HEK293T (cell line): ENCODE measurements around the gene ATG9B.

Experiments
- CTCF ChIA-PET: fragments of 350-600 bp; formaldehyde crosslinking; extraction: SDS; loops from one replicate; lab custom pipeline; 2021; ENCODE audit warnings: antibody characterized with exemption, inconsistent platforms; lab: Yijun Ruan, JAX
- POLR2A ChIA-PET: fragments of 350-600 bp; formaldehyde crosslinking; extraction: SDS; loops from one replicate; lab custom pipeline; 2020; ENCODE audit warnings: antibody characterized with exemption, inconsistent platforms; lab: Yijun Ruan, JAX
- DNase-seq: peaks from one replicate; pipeline ENCODE4 v3.0.0; 2012; ENCODE audit warnings: mixed read lengths; ENCODE audit errors: extremely low spot score
- ARNT ChIP-seq: fragments of 450-650 bp; IDR thresholded peaks from 2 replicates; pipeline ENCODE4 v1.6.1; 2017; ENCODE audit warnings: mild to moderate bottlenecking
- BHLHE40 ChIP-seq: fragments of 450-650 bp; IDR thresholded peaks from 2 replicates; pipeline ENCODE4 v1.6.1; 2016; ENCODE audit warnings: mild to moderate bottlenecking, moderate library complexity, borderline replicate concordance
- CTBP1 ChIP-seq: fragments of 450-650 bp; IDR thresholded peaks from 2 replicates; pipeline ENCODE4 v1.6.1; 2016; ENCODE audit warnings: borderline replicate concordance
- ELF4 ChIP-seq: fragments of 450-650 bp; IDR thresholded peaks from 2 replicates; pipeline ENCODE4 v1.6.1; 2017; ENCODE audit warnings: antibody characterized with exemption
- FOXA1 ChIP-seq: fragments of 450-650 bp; IDR thresholded peaks from 2 replicates; pipeline ENCODE4 v1.6.1; 2016; ENCODE audit warnings: mild to moderate bottlenecking
- FOXK2 ChIP-seq: fragments of 450-650 bp; IDR thresholded peaks from 2 replicates; pipeline ENCODE4 v1.6.1; 2016; ENCODE audit warnings: mild to moderate bottlenecking
- FOXM1 ChIP-seq: fragments of 450-650 bp; IDR thresholded peaks from 2 replicates; pipeline ENCODE4 v1.6.1; 2017; ENCODE audit warnings: mild to moderate bottlenecking, borderline replicate concordance
- HDGF ChIP-seq: fragments of 450-650 bp; IDR thresholded peaks from 2 replicates; pipeline ENCODE4 v1.6.1; 2017; ENCODE audit warnings: antibody characterized with exemption, borderline replicate concordance
- L3MBTL2 ChIP-seq: fragments of 450-650 bp; conservative IDR thresholded peaks from 2 replicates; pipeline ENCODE4 v1.6.1; 2016; ENCODE audit warnings: mild to moderate bottlenecking
- LEF1 ChIP-seq: fragments of 450-650 bp; IDR thresholded peaks from 2 replicates; pipeline ENCODE4 v1.6.1; 2017; ENCODE audit warnings: mild to moderate bottlenecking, borderline replicate concordance
- NFRKB ChIP-seq: fragments of 450-650 bp; IDR thresholded peaks from 2 replicates; pipeline ENCODE4 v1.6.1; 2016; ENCODE audit warnings: mild to moderate bottlenecking, moderate library complexity
- SP1 ChIP-seq: fragments of 450-650 bp; IDR thresholded peaks from 2 replicates; pipeline ENCODE4 v1.6.1; 2017
- SUZ12 ChIP-seq: fragments of 450-650 bp; IDR thresholded peaks from 2 replicates; pipeline ENCODE4 v1.6.1; 2016; ENCODE audit warnings: mild to moderate bottlenecking
- TARDBP ChIP-seq: fragments of 450-650 bp; IDR thresholded peaks from 2 replicates; pipeline ENCODE4 v1.6.1; 2016
- ZNF384 ChIP-seq: fragments of 450-650 bp; IDR thresholded peaks from 2 replicates; pipeline ENCODE4 v1.6.1; 2016
- TF ChIP-seq, protein P1 (sequence below): fragments of 450-650 bp; IDR thresholded peaks from 2 replicates; pipeline ENCODE4 v1.6.1; 2016

Gene ATG9B

DNA sequence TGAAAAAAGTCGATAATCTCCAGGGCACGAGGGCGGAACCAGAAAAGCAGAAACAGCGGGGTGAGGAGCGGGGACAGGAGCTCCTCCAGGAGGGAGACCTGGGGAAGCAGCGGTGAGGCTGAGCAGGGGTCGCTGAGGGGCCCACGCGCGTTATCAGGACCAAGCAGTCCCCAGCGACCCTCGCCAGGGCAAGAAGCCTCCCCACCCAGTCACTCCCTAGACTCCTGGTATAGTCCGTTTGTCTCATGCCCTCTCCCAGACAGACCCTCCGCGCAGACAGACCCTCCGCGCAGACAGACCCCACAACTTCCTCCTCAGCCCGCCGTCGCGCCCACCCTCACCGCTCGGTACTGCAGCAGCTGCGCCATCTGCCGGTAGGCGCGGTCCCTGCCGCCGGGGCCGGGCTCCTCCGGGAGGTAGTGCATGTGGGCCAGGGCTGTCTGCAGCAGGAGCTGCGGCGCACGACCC, 6.3 kb downstream of the ATG9B start:
- CTCF ChIA-PET, result interaction anchor here (0.6 to 3.9 kb wide), 21 partner anchors 9 to 640 kb away, joined by 3 to 40 read pairs (median 5); partner anchors contain the start of gene ABCB8
- POLR2A ChIA-PET, result interaction anchor here (0.7 to 2.9 kb wide), 3 partner anchors 10 to 91 kb away, joined by 3 to 30 read pairs (median 4); partner anchors contain the start of genes ABCB8 and TMUB1
- DNase-seq, result peak; percentile 95
- TF ChIP-seq ARNT (no peak), HDGF (peak; percentile 17; the same call in 1 of the 2 replicates), ELF4 (no peak), NFRKB (no peak), SUZ12 (no peak), FOXM1 (no peak)
- TF ChIP-seq, protein P1, sequence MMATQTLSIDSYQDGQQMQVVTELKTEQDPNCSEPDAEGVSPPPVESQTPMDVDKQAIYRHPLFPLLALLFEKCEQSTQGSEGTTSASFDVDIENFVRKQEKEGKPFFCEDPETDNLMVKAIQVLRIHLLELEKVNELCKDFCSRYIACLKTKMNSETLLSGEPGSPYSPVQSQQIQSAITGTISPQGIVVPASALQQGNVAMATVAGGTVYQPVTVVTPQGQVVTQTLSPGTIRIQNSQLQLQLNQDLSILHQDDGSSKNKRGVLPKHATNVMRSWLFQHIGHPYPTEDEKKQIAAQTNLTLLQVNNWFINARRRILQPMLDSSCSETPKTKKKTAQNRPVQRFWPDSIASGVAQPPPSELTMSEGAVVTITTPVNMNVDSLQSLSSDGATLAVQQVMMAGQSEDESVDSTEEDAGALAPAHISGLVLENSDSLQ, result no peak

DNA sequence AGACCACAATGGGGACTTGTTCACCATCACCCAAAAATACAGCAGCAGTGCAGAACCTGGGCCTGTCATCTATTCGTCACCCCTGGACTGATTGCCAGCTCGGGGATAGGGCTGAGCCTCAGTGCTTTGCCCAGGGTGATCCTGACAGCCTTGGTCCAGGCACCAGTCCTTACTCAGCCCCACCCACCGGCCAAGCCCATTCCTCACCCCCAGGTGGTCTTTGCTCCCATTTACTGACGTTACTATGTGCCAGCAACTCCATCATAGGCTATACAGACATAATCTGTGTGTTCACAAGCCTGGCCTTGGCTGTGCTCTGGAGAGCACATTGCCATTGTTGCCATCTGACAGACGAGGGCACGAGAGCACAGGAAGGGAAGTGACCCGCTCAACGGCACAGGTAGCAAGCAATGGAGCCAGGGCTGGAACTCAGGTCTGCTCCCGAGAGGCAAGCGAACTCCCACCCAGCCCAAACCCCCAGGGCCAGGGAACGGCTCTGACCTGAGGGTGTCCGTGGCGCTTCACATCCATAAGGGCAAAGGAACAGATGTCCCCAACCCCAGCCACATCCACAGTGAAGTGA, 6.8 kb downstream of the ATG9B start:
- ChIA-PET POLR2A (interaction anchor here (2.9 kb wide), 1 partner anchor 11 kb away, joined by 30 read pairs; the partner anchor contains the start of gene ABCB8), CTCF (interaction anchor here (0.7 to 3.9 kb wide), 12 partner anchors 10 to 639 kb away, joined by 3 to 40 read pairs (median 5); partner anchors contain the start of gene ABCB8)
- DNase-seq, result no peak
- TF ChIP-seq SP1, result no peak
- TF ChIP-seq ZNF384, result no peak
- TF ChIP-seq ARNT, result no peak
- no peak for TF ChIP-seq FOXK2

GRCh38 chr7:151016942-151017341, 7.4 kb downstream of the ATG9B start:
- POLR2A ChIA-PET, result interaction anchor here (1.0 kb wide), 1 partner anchor 42 kb away, joined by 3 read pairs; the partner anchor contains the start of gene SLC4A2
- CTCF ChIA-PET, result interaction anchor here (1.2 to 3.9 kb wide), 4 partner anchors 9 to 94 kb away, joined by 5 to 40 read pairs (median 23); partner anchors contain the start of gene ABCB8
- DNase-seq, result no peak
- no peak for TF ChIP-seq HDGF
- TF ChIP-seq L3MBTL2, result no peak
- no peak for TF ChIP-seq ARNT
- TF ChIP-seq FOXA1, result no peak
- no peak for TF ChIP-seq CTBP1
- TF ChIP-seq LEF1, result no peak
- TF ChIP-seq BHLHE40, result no peak

DNA sequence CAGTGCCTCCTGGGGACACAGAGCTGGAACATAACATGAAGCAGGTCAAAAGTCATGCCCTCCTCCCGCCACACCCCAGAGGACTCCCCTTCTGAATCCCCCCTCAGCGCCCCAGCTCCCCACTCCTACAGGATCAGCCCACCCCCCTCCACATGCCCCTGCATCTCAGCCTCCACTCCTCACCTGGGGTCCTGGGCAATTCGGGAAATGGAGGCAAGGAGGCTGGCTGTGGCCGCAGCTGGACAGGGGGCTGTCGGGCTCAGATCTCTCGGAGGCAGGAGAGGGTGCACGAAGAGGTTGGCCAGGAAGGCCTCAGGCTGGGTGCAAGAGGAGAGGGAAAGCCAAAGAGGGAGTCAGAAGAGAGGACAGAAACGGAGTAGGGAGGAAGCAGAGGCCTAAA, 7.8 kb downstream of the ATG9B start:
- TF ChIP-seq FOXA1 (no peak), L3MBTL2 (no peak), BHLHE40 (no peak), FOXM1 (no peak), CTBP1 (no peak), LEF1 (no peak), SP1 (no peak), SUZ12 (no peak), TARDBP (no peak)
- TF ChIP-seq, protein P1, result no peak
- ChIA-PET POLR2A (interaction anchor here (1.0 kb wide), 1 partner anchor 43 kb away, joined by 3 read pairs; the partner anchor contains the start of gene SLC4A2), CTCF (interaction anchor here (0.5 to 3.9 kb wide), 3 partner anchors 9 to 94 kb away, joined by 3 to 40 read pairs (median 40); partner anchors contain the start of gene ABCB8)
- no peak for DNase-seq

DNA sequence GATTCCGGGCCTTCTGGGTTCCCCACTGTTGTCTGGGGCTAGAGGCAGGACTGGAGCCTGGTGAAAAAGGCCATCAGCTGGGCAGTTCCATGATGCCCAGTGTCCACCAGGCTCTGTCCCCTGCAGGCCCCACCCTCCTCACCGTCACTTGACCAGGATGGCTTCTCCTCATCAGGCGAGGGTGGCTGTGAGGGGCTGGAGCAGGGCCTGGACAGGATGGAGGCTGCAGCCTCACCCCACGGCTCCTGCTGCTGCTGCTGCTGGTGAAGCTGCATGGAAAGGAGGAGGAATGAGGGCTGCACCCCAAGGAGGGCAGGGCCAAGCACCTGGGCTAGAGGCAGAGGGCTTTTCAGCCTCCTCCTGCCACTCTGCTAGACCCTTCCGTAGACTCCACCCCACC, 8.3 kb downstream of the ATG9B start:
- CTCF ChIA-PET, result interaction anchor here (0.5 to 3.9 kb wide), 3 partner anchors 8 to 95 kb away, joined by 3 to 40 read pairs (median 40); partner anchors contain the start of gene ABCB8

More for the DNA sequence above, 8.3 kb downstream of the ATG9B start:
- TF ChIP-seq FOXM1 (no peak), BHLHE40 (no peak), LEF1 (no peak), L3MBTL2 (no peak), ZNF384 (no peak), SP1 (no peak), FOXA1 (no peak), CTBP1 (no peak), SUZ12 (no peak), FOXK2 (no peak), ARNT (no peak), TARDBP (no peak), ELF4 (no peak)
- TF ChIP-seq, protein P1, result no peak
- DNase-seq, result no peak
- POLR2A ChIA-PET, result interaction anchor here (1.0 kb wide), 1 partner anchor 43 kb away, joined by 3 read pairs; the partner anchor contains the start of gene SLC4A2
